HG03442 (cell line): Measurements from ENCODE around the gene ITGB8.

Experiments used
- ATAC-seq: cut with Tn5 transposase; IDR thresholded peaks from one replicate; pipeline ENCODE4 v1.9.1; 2021; ENCODE audit warnings: mild to moderate bottlenecking, moderate library complexity; ENCODE audit not compliant: unreplicated experiment

Gene ITGB8

DNA sequence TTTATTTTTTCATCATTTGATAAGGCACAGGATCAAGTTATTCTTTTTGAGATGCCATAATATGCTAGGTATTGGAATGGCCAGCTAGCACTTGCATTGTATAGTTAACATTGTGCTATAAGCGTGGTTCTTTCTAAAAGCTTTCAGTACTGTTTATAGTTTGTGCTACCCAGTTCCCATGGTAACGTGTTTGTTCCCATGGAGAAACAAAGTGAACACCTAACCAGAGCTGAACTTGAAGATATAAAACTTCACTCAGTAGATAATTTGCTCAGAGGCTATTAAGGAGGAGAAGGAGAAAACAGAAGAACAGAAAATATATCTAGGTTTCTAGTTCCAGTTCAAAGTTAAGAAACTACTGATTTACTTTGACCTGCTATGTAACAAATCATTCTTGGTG is 23.6 kb upstream of the ITGB8 start:
- peak; percentile 73 for ATAC-seq

DNA sequence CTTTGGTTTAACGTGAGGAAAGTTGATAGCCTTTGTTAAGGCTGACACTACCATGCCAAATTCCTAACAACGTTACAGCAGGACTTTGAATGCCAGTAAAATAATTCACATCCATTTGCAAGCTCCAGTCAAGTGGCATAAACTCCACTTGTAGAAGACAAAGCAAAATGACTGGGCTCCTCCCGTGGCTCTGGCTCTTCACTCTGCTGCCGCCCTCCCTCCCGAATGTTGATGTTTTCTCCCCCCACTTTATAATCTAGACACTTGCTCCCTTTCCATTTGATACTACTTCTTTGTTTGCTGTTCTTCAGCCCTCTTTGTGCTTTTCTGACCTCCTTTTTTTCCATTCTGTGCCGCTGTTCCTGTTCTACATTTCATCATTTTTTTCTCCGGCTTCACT is 22.8 kb upstream of the ITGB8 start:
- ATAC-seq, result no peak

- ATAC-seq, result no peak
Observed at GRCh38 chr7:20310301-20310700, 20.4 kb upstream of the ITGB8 start.

DNA sequence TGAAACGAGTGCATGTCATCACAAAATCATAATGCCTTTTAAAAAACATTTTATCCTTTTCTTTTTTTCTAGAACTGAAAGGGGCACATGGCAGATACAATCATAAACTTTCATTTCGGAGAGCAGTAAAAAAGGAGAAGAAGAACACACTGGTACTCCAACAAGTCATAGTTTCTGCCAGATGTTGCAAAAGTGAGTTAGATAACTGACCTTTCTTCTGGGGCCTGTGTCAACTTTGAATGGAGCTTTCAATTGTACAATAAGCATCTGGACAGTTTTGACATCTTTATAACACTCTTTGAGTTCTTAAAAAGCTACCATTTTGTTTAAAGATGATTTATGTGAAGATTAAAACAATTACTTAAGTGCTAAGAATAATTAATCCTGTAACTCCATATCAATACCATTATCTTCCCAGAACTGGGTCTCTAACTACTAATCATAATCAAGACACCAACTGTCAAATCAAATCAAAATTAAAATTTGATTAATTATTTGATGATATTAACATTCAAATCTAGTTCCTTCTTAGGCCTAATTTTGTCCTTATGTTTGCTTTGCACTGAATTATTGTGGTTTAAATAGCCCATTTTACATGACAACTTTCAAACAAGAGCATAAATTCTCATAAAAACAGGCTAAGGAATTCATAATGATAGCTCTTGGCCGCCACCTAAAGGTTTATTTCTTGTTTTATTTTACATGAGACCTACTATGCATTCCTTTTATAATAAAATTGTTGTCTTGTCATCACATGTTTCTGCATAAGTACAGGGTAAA is 19.5 kb upstream of the ITGB8 start:
- ATAC-seq, result no peak

- ATAC-seq, result no peak
Observed at GRCh38 chr7:20311743-20312042, 19.0 kb upstream of the ITGB8 start.

- no peak for ATAC-seq
Observed at GRCh38 chr7:20312562-20312961, 18.1 kb upstream of the ITGB8 start.

- no peak for ATAC-seq
Observed at GRCh38 chr7:20313626-20314025, 17.1 kb upstream of the ITGB8 start.

DNA sequence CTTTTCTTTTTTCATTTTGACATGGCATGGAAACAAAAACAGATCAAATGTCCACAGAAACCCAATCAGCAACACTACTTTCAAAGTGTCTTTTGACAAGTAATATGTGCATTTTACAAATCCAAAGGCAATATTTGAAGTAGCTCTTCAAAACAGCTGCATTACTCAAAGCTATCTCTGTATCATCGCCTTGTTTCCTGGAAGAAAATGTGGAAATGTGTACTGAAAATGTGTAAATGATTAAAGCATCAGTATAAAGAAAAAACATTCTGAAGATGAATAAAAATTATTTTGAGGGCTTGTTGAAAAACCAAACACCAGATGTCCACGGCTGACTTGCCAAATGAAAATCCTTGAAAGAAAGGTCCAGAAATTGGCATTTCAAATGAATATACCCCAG is 16.5 kb upstream of the ITGB8 start:
- ATAC-seq, result no peak

- ATAC-seq, result no peak
Observed at GRCh38 chr7:20316706-20317105, 14.0 kb upstream of the ITGB8 start.

DNA sequence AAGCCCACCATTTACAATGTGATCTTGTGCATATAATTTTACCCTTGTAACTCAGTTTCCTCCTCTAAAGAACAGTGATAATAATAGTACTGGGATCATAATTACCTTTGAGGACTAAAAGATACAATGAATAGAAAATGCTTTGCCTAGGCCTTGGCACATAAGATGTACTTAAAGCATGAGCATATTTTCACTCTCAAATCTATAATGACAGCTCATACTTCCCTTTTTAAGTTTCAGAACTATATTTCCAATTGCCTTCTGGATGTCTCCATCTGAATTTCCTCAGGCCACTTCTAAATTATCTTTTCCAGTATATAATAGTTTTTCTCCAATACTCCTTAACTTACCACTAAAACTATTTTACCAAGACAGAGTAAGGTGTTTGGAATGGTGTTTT is 13.3 kb upstream of the ITGB8 start:
- ATAC-seq, result no peak

DNA sequence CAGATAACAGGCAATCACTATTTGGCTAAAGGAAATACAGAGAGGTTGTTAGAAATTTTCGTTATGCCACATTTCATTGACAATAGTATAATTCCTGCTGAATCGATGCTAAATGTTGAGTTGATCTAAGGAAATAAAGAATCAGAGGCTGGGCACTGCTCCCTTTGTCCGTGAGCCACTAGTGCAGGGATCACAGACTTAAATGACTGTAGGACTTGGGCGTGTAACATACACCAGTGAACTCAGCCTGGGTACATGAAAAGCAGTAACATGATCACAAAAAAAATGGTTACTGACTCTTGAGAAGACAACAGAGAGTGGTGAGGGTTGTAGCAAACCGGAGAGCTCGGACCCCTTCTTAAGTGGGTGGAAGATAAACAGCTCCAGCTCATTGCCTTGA is 11.8 kb upstream of the ITGB8 start:
- ATAC-seq, result no peak

- no peak for ATAC-seq
Observed at GRCh38 chr7:20320322-20320721, 10.4 kb upstream of the ITGB8 start.

DNA sequence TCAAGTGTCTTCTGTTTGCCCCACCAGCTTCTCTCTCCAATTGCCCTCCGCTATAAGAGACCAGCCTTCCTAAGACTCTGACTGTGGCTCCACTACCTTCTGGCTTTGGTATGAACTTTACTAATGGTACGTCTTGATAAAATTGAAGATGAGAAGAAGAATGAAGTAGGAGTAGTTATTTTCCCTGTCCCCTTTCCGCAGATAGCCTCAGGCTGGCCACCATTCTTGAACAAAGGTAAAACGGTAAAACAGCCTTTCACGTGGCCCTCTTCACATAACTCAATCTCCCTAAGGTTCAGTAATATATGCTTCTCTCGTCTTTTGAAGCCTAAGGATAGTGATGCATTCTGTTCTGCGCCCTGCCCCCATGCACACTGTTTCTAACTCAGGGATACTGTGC is 9.9 kb upstream of the ITGB8 start:
- no peak for ATAC-seq

DNA sequence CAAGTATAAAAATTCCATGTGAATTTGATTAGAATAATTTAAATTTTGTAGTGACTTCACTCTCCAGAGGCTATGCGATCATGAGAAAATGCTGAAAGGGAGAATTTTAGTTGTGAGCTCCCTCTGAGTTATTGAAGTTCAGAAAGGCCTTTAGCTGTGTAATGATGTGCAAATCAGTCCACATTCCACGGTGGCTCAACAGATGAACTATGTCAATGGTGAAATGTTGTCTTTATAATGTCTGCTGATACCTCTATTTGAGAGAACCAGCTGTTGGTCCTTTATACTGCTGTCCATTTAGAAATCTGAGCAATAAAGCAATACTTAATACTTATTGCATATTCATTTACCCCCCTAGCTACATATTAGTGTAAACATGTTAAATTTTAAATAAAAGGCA is 7.1 kb upstream of the ITGB8 start:
- no peak for ATAC-seq

DNA sequence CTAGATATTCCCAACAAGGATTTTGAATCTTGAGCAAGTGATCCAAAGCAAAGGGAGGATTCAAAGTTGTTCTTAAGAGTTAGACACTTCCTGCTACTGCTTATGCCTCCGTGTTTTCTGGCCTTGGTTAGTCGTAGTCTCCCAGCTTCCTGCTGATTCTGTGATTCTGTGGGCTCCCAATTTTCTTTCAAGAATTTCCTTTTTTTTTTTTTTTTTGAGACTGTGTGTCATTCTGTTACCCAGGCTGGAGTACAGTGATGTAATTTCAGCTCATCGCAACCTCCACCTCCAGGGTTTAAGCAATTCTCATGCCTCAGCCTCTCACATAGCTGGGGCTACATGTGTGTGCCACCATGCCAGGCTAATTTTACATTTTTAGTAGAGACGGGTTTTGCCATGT is 4.4 kb upstream of the ITGB8 start:
- no peak for ATAC-seq

GRCh38 chr7:20327055-20327454 is 3.6 kb upstream of the ITGB8 start:
- no peak for ATAC-seq

- ATAC-seq, result no peak
Observed at GRCh38 chr7:20328027-20328426, 2.7 kb upstream of the ITGB8 start.

GRCh38 chr7:20328692-20329091 is 2.0 kb upstream of the ITGB8 start:
- no peak for ATAC-seq

DNA sequence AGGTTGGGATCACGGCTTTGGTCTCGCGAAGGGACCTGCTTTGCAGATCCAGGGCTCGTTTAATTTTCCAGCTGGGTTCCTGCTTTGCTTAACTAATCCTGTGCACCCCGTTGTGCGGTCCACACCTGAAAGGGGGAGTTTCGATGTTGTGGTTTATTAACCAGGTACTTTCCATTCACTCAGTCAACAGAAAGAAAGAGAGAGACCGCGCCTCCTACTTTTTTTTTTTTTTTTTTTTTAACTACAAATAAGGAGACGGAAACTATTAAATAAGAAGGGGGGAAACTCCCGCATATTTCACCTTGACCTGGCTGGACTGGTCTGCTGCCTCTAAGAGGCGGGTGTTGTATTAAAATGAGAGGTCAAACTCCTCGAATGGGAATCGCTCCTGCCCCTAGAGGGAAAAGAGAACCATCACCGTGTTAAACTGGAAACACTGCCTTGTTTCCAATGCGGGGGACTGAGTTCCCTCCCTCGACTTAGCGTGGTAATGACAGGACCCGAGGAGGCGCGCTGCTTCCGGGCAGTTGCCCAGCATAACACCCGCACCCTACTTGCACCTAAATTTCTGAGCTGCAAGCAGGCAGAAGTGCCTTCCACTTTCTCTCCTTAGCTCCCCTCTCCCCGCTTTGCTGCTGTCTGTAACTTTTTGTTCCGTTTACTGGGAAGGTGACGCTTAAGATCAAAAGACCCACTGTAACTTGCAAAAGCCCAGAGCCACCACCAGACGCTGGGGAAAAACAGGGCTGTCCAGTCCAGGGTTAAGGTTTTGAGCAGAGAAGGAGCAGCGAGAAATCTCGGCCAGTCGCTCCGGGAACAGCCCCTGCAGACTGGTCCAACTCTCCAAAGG is 1.1 kb upstream of the ITGB8 start:
- ATAC-seq, result peak; percentile 38

GRCh38 chr7:20330928-20331909 is 519 bp downstream of the ITGB8 start:
- peak; percentile 21 for ATAC-seq
